GM12891 (cell line): ENCODE data around the gene EIF1AD.

Source experiments
- DNase-seq: peaks from one replicate; pipeline ENCODE4 v3.0.0; 2011; ENCODE audit warnings: low spot score; ENCODE audit not compliant: insufficient read length
- FAIRE-seq: peaks from 2 replicates; lab custom pipeline; 2011; peaks lifted over from hg19 to GRCh38; lab: Jason Lieb, UNC
- PAX5 ChIP-seq: IDR thresholded peaks from 2 replicates; pipeline ENCODE4 v1.6.1; 2011; ENCODE audit warnings: low read length, moderate library complexity, mild to moderate bottlenecking; ENCODE audit not compliant: insufficient read depth, severe bottlenecking
- POLR2A ChIP-seq: IDR thresholded peaks from 2 replicates; pipeline ENCODE4 v1.6.1; 2011; ENCODE audit warnings: low read depth, low read length, control low read depth
- POLR2AphosphoS5 ChIP-seq: IDR thresholded peaks from 2 replicates; pipeline ENCODE4 v1.6.1; 2011; ENCODE audit warnings: low read depth, low read length, control low read depth
- POU2F2 ChIP-seq: IDR thresholded peaks from 2 replicates; pipeline ENCODE4 v1.6.1; 2011; ENCODE audit warnings: low read depth, mild to moderate bottlenecking, control low read depth, low read length, moderate library complexity
- SPI1 ChIP-seq: IDR thresholded peaks from 2 replicates; pipeline ENCODE4 v1.6.1; 2011; ENCODE audit warnings: low read depth, low read length, control low read depth
- TAF1 ChIP-seq: IDR thresholded peaks from 2 replicates; pipeline ENCODE4 v1.6.1; 2011; ENCODE audit warnings: low read depth, low read length, control low read depth

EIF1AD gene

DNA sequence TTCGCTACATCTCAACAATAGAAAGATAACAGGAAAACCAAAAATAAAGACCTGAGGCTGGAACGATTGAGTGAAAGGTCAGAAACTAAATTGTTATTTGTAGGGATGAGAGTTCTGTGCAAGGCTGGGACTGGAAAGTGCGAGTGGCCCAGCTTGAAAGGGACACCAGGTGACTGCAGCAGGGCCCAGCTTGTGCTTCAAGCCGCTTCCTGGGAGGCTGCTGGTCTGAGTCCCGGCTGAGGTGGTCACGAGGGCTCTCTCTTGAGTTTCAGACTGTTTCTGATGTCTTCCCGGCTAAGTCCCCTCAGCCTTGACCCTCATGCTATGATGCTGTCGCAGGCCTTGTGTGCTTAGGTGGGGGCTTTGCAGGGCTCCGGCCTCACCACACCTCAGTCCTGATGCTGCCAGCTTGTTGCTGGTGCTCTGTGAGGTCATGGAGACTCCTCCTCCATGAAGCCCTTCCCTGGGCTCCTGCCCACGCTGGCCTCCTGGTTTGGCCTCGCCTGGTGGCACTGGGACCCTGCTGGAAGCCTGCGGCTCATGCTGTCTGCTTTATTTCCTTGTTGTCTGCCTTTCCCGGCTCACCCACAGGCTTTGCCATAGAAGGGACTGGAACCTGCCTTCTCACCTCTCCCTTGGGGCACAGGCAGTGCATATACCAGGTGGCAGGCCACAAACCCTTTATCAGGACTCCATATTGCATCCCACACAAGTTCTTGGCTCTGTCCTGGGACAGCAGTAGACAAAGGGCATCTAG lies 4.4 kb upstream of the EIF1AD start:
- TF ChIP-seq POLR2AphosphoS5 (peak; percentile 15; the same call in 1 of the 2 replicates), POLR2A (no peak)

DNA sequence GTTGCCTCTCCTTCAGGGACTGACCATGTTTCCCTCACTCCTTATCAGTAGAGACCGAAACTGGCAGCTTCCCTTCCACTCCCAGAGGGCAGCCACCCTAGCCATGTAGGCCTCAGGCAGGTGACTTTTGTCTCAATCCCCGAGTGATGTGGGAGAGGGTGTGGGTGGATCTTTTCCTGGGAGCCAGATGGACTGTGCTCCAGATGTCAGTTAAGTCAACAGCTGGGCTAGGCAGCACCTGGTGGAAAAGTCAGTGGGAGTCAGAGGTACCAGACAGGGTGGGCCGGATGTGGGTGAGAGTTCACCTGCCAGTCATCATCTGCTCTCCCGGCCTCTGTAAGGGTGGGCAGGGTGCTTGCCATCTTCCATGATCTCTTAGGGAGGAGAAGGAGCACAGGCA lies 2.2 kb upstream of the EIF1AD start:
- no peak for FAIRE-seq
- TF ChIP-seq TAF1 (no peak), POU2F2 (no peak), POLR2AphosphoS5 (no peak), POLR2A (no peak; the same call in 1 of the 2 replicates), PAX5 (no peak), SPI1 (no peak)

More for the DNA sequence above, 4.4 kb upstream of the EIF1AD start:
- no peak for FAIRE-seq
- no peak for DNase-seq

DNA sequence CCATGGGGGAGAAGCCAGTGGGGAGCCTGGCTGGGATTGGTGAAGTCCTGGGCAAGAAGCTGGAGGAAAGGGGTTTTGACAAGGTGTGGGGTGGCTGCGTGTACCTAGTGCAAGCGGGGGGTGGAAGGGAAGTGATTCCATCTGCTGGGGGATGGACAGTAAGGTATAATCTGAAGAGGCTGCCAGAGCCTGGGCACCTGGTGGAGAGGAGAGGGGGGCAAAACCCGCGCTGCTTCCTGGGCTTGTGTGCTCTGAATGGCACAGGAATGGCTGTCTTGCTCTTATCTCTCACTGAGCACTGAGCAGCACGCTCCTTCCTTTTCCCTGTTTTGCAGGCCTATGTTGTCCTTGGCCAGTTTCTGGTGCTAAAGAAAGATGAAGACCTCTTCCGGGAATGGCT lies 1.3 kb upstream of the EIF1AD start:
- FAIRE-seq (no peak), DNase-seq (no peak)
- TF ChIP-seq POLR2AphosphoS5 (no peak), TAF1 (no peak), SPI1 (no peak), POU2F2 (no peak), POLR2A (no peak), PAX5 (no peak)

More for the DNA sequence above, 2.2 kb upstream of the EIF1AD start:
- DNase-seq: no peak

DNA sequence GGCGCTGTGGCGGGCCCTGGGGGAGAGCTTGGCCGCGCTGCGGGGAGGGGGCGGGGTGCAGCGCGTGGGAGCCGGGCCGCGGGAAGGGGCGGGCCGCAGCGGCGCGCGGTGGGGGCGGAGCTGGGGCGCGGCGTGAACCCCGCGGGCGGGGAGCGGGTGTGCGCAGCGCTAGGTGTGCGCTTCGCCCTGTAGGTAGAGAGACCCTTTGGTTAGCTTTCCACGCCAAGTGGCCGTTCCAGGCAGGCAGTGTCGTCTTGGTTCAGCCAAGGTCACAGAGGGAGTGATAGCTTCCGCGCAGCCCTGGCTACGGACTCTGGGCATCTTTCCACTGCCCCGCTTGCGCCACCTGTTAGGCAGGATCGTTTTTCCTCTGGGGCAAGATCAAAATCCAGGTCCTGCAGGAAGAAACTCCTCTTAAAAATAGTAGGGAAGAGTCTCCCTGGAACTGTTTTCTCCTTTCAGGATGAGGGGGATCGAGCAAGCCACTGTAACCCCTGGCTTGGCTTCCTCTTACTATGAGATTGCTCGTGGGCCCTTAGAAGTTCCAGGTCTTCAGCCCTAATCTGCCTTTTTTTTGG lies 780 bp upstream of the EIF1AD start:
- no peak for TF ChIP-seq POU2F2
- TF ChIP-seq PAX5: no peak
- no peak for TF ChIP-seq POLR2AphosphoS5
- DNase-seq: peak; percentile 67
- FAIRE-seq: peak; percentile 85

DNA sequence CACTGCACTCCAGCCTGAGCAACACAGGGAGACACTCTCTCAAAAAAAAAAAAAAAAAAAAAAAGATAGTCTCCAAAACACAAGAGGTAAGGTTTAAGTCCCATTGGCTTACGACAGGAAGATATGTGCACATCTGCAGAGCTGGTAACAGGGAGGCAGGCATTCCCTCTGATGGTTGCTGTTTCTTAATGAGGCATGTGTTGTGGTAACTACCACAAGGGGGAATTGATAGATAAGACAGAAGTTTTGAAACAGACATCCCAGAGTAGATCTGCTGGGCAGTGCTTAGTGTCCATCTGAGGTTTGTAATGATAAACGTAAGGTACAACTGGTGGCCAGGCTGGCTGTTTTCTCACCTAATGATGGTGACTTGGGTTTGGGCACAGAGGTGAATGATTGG lies 4.7 kb downstream of the EIF1AD start:
- FAIRE-seq (no peak), DNase-seq (no peak)
- TF ChIP-seq POU2F2 (no peak), POLR2AphosphoS5 (no peak), PAX5 (no peak), POLR2A (no peak), SPI1 (no peak), TAF1 (no peak)

DNA sequence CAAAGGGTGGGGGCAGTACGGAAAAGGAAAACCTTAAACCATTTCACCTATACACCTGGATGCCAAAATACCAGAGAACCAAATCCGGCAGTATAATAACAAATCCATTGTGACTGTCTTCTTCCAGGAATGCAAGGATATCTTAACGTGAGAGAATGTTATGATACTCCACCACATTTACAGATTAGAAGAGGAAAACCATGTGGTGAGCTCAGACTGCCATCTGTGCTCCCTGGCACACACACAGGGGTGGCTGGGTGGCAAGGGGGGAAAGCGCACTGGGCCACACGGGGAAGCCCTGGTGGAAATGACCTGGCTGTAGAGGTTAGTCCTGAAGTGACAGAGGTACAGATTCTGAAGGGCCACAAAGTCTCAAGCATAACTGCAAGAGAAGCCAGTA lies 9.9 kb downstream of the EIF1AD start:
- TF ChIP-seq POLR2AphosphoS5: no peak
- TF ChIP-seq POU2F2: no peak
- no peak for TF ChIP-seq TAF1
- TF ChIP-seq POLR2A: no peak
- no peak for TF ChIP-seq PAX5
- no peak for TF ChIP-seq SPI1
- DNase-seq (no peak), FAIRE-seq (no peak)

DNA sequence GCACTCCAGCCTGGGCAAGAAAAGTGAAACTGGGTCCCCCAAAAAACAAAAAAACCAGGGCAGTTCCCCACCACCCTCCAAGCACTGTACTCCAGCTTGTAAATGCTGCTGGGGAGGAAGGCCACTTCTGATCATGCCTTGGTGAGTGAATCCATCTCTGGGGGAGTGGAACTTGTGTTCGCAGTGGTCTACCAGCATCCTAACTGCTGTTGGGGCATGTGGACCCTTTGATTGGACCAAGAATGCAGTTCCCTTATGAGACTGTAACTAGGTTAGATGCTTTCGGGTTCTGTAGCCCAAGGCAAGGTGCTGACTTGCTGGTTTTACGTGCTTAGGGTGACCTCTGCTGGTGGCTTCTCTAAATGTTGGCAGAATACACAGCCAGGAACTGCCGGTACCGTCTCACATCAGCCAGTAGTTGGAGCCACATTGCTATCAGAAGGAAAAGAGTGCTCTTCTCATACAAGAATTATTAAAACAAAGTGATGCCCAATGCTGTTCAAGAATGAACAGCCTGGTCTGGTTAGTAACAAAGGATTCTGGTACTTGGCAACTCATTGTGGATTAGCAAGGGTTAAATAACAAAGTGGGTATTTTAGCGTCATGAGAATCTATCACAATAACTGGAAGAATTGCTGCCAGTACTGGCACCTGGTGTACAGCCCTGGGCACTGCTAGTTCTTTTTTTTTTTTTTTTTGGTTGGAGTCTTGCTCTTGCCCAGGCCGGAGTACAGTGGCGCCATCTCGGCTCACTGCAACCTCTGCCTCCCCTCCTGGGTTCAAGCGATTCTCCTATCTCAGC lies 13.0 kb downstream of the EIF1AD start:
- peak; percentile 98 for FAIRE-seq
- peak; percentile 85 for DNase-seq
- peak; percentile 52 for TF ChIP-seq SPI1
- TF ChIP-seq POU2F2: no peak
- TF ChIP-seq POLR2A: no peak
- no peak for TF ChIP-seq TAF1
- TF ChIP-seq POLR2AphosphoS5: no peak
- TF ChIP-seq PAX5: no peak

DNA sequence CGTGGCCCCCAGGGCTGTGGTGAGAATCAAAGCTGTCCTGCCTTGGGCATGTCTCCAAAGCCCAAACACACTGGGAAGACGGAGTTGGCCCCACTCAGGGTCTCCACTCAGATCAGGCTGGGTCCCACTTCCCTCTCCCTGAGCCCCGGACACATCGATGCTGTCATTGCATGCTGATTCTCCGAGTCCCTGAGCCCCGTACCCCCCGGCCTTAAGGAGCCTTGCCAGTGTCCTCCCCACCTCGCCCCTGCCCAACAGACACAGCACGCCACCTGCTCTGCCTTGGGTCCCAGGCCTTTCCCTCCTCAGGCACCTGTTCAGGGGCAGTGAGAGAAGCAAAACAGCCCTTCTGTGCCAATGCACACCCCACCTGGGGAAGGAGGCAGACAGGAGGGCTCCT lies 14.6 kb downstream of the EIF1AD start:
- DNase-seq (no peak), FAIRE-seq (no peak)
- TF ChIP-seq POLR2A (no peak), POU2F2 (no peak), POLR2AphosphoS5 (no peak), TAF1 (no peak), SPI1 (no peak), PAX5 (no peak)

DNA sequence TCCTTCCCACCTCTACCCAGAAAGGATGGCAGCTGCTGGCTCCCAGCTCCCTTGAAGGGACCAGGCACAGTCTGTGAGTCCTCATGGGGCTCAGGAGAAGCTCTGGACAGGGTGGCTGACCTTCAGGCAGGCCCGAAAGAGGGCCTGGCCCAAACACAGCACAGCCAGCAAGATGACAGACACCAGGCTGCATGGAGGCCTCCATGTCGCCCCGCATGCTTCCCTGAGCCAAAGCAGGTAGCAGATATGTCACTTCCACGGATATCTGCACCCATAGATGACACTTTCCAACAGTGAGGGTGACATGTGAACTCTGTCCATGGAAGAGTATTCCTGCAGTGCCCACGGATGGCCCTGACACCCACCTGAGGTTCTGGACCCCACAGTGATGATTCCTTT lies 18.4 kb downstream of the EIF1AD start:
- DNase-seq (no peak), FAIRE-seq (no peak)
- no peak for TF ChIP-seq POLR2A
- no peak for TF ChIP-seq PAX5
- TF ChIP-seq POU2F2: no peak
- no peak for TF ChIP-seq SPI1
- no peak for TF ChIP-seq TAF1
